NCI-H748 (cell line): ENCODE data around the gene ZIC3.
"Not testable (repeated sequence)": the region's sequence is repeated elsewhere in the genome, so short reads cannot be mapped to it uniquely, and the experiment has no call there.

Source experiments
- DNase-seq: peaks from one replicate; lab custom pipeline; 2025; ENCODE audit not compliant: unreplicated experiment; lab: John Stamatoyannopoulos, UW

The ZIC3 gene

GRCh38 chrX:137565921-137566745 lies at the start of gene ZIC3:
Gene ZIC3 (plus strand): TSS chrX:137566127. CDS start chrX:137566692, 565 bp downstream.
- DNase-seq = peak; percentile 91

GRCh38 chrX:137519459-137519858 lies 46.5 kb upstream of the ZIC3 start:
- no peak for DNase-seq

GRCh38 chrX:137545711-137546651 lies 19.9 kb upstream of the ZIC3 start:
- no peak for DNase-seq

- DNase-seq = no peak
Measured at GRCh38 chrX:137547291-137547690, 18.6 kb upstream of the ZIC3 start.

- no peak for DNase-seq
Measured at GRCh38 chrX:137548261-137548660, 17.7 kb upstream of the ZIC3 start.

- no peak for DNase-seq
Measured at GRCh38 chrX:137549073-137549472, 16.9 kb upstream of the ZIC3 start.

GRCh38 chrX:137549851-137550664 lies 15.9 kb upstream of the ZIC3 start:
- DNase-seq = no peak

- DNase-seq = no peak
Measured at GRCh38 chrX:137550665-137551261, 15.2 kb upstream of the ZIC3 start.

GRCh38 chrX:137552098-137552497 lies 13.8 kb upstream of the ZIC3 start:
- DNase-seq = not testable (repeated sequence)

- no peak for DNase-seq
Measured at GRCh38 chrX:137562096-137562495, 3.8 kb upstream of the ZIC3 start.

- DNase-seq = no peak
Measured at GRCh38 chrX:137563681-137564651, 2.0 kb upstream of the ZIC3 start.

- DNase-seq = peak; percentile 51
Measured at GRCh38 chrX:137565318-137565904, 516 bp upstream of the ZIC3 start.

- peak; percentile 54 for DNase-seq
Measured at GRCh38 chrX:137566746-137567679, 1.1 kb downstream of the ZIC3 start.

- DNase-seq = peak; percentile 40
Measured at GRCh38 chrX:137567682-137568232, 1.8 kb downstream of the ZIC3 start.

GRCh38 chrX:137568741-137569469 lies 3.0 kb downstream of the ZIC3 start:
- peak; percentile 75 for DNase-seq

- DNase-seq = no peak
Measured at GRCh38 chrX:137569470-137569891, 3.6 kb downstream of the ZIC3 start.
